A673 (cell line): ENCODE results near the gene CAMK1.

Experiments used
- CTCF ChIP-seq: fragments of 300-800, 200-600 bp; sonication (generic); conservative IDR thresholded peaks from 2 replicates; pipeline ENCODE4 v1.5.1; 2017; ENCODE audit warnings: low read depth, mild to moderate bottlenecking, antibody characterized with exemption, low read length, moderate library complexity, mixed read lengths
- EZH2 ChIP-seq: fragments of 200-600 bp; sonication (generic); IDR thresholded peaks from 2 replicates; pipeline ENCODE4 v1.6.1; 2017; ENCODE audit warnings: borderline replicate concordance, low read depth, mild to moderate bottlenecking, mixed read lengths, antibody characterized with exemption, low read length; ENCODE audit not compliant: poor library complexity, severe bottlenecking

- no peak for TF ChIP-seq CTCF
- no peak for TF ChIP-seq EZH2
These were observed 51.6 kb downstream of the CAMK1 start for GRCh38 chr3:9718118-9718517.
